PC-9 (cell line): ENCODE results near the gene TSPAN33.

Experiments used
- EZH2 ChIP-seq: fragments of 200-600 bp; sonication (generic); IDR thresholded peaks from 2 replicates; pipeline ENCODE4 v1.8.0; 2017; ENCODE audit warnings: antibody characterized with exemption, low read depth
- TF ChIP-seq, protein P1 (sequence below): fragments of 200-600 bp; sonication (generic); conservative IDR thresholded peaks from 2 replicates; pipeline ENCODE4 v1.6.1; 2017; ENCODE audit warnings: mixed run types, antibody characterized with exemption, mild to moderate bottlenecking, moderate library complexity

DNA sequence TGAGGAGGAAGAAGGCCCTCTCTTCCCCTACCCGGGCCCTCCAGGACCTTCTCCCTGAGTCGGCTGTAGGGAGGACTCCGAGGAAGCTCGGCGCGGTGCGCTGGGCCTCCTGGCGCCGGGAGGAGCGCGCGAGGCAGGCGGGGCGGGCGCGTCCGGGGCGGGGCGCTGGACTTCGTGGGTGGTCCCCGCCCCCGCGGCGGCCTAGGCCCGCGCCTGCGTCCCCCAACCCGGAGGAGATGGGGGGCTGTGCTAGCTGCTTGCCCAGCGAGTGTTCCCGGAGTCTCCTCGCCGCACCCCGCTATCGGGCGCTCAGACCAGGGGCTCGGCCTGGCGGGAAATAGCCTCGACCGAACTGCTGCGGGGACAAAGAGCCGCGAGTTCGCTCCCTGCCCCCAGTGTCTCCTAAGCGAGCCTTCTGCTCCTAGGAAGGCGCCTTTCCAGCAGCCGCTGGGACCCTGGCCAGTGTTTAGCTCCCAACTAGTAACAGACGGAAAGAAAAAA lies 24.7 kb downstream of the TSPAN33 start:
- TF ChIP-seq, protein P1, sequence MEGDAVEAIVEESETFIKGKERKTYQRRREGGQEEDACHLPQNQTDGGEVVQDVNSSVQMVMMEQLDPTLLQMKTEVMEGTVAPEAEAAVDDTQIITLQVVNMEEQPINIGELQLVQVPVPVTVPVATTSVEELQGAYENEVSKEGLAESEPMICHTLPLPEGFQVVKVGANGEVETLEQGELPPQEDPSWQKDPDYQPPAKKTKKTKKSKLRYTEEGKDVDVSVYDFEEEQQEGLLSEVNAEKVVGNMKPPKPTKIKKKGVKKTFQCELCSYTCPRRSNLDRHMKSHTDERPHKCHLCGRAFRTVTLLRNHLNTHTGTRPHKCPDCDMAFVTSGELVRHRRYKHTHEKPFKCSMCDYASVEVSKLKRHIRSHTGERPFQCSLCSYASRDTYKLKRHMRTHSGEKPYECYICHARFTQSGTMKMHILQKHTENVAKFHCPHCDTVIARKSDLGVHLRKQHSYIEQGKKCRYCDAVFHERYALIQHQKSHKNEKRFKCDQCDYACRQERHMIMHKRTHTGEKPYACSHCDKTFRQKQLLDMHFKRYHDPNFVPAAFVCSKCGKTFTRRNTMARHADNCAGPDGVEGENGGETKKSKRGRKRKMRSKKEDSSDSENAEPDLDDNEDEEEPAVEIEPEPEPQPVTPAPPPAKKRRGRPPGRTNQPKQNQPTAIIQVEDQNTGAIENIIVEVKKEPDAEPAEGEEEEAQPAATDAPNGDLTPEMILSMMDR: no peak
- no peak for TF ChIP-seq EZH2
